H1 (cell line): Measurements from ENCODE around the gene FBN3. TPM values are rescaled to one million over a fixed set of nuclear protein-coding genes. Genes with fewer than 3 reads are reported as not detected.

Experiments used
- BCL11A ChIP-seq, 2 experiments: IDR thresholded peaks; one replicate each; pipeline ENCODE4 v1.6.1; 2011; ENCODE audit warnings: low read depth in 2 of 2, low read length in 2 of 2, mild to moderate bottlenecking in 2 of 2
- CHD1 ChIP-seq: IDR thresholded peaks from 2 replicates; pipeline ENCODE4 v1.6.1; 2012; ENCODE audit warnings: low read depth, low read length, improper control_type of control experiment
- CTCF ChIP-seq, 3 experiments: IDR thresholded peaks; 1 replicate in 2 of 3; 2 replicates in 1 of 3; pipeline versions ENCODE4 v1.5.1 to v1.6.1; 2011; ENCODE audit warnings: low read length in 3 of 3, mild to moderate bottlenecking in 3 of 3, inconsistent platforms in 2 of 3, low read depth in 1 of 3, moderate library complexity in 1 of 3; ENCODE audit not compliant: insufficient read depth in 1 of 3; ENCODE audit errors: control extremely low read depth in 1 of 3
- MAX ChIP-seq: IDR thresholded peaks from 2 replicates; pipeline ENCODE4 v1.6.1; 2012; ENCODE audit warnings: inconsistent platforms
- polyA plus RNA-seq, 7 experiments: library from polyadenylated mRNA; depleted of rRNA in 3 of 7; stranded (reverse) in 5 of 7; unstranded in 2 of 7; fragments of >200 nt in 5 of 7; fragments of 200-250 nt in 2 of 7; gene quantifications; 1 replicate in 5 of 7; 2 replicates in 1 of 7; 4 replicates in 1 of 7; pipeline versions ENCODE4 v1.2.1 to v1.2.3, GENCODE V29; 2011 to 2013; ENCODE audit warnings: missing spikeins in 2 of 7, mixed read lengths in 2 of 7
- total RNA-seq: library from RNA; stranded (reverse); fragmentation: NEBNext Ultra II Directional; extraction: Animal tissue kit (Norgen Biotek cat#: 25700); gene quantifications from 2 replicates; pipeline ENCODE4 v1.2.1, GENCODE V29; 2021

FBN3 gene
- total and polyA plus RNA-seq, 2 of the 8 experiments (the other 6 are each of a cell fraction or from before 2014, with no cell fraction given) = 37.1 to 38.7 TPM

GRCh38 chr19:8163759-8164158 is 14.4 kb upstream of the FBN3 start (continued):
- TF ChIP-seq MAX = no peak
- no peak for TF ChIP-seq BCL11A (IDR thresholded peaks at IDR 0.05; ENCODE audit: low read depth in 2 of 2, low read length in 2 of 2)
- TF ChIP-seq CHD1 = no peak
- no peak for TF ChIP-seq CTCF (IDR thresholded peaks at IDR 0.05; ENCODE audit: control extremely low read depth in 1 of 3, insufficient read depth in 1 of 3, low read depth in 1 of 3, low read length in 3 of 3)
- TF ChIP-seq, all 59 proteins: peak for 0
